ENCODE measurements around the gene H2BK1. TPM values are rescaled to one million over a fixed set of nuclear protein-coding genes. Genes with fewer than 3 reads are reported as not detected.

Gene H2BK1
- total RNA-seq, 2 experiments from 2014 or later: not detected

GRCh38 chr7:151193203-151193978 lies 16.9 kb downstream of the H2BK1 start:
- ChIA-PET POLR2A (no interaction called here), CTCF (no interaction called here)
- Mint-ChIP-seq H3K36me3 (ENCODE audit: low read depth) (no peaks in the 10 kb centered on the region), H3K27me3 (peaks cover 11% of the 10 kb centered on the region), H3K27ac (no peak overlapping the region), H3K4me3 (no peak overlapping the region), H3K4me1 (ENCODE audit: low read depth) (peaks cover 5% of the 10 kb centered on the region), H3K9me3 (no peaks in the 10 kb centered on the region)
- DNase-seq: no peak
- H3K27ac ChIP-seq (ENCODE audit: low read depth in 1 of 2, low read length in 2 of 2): no peak overlapping the region
- no peak for ATAC-seq (ENCODE audit: poor library complexity)
- H3K27me3 ChIP-seq (ENCODE audit: control insufficient read depth in 1 of 2, insufficient read depth in 2 of 2, low read length in 2 of 2): peaks cover 0 to 4% of the 10 kb centered on the region in 2 experiments
- intact Hi-C loops (cut with DNase I, micrococcal nuclease): no loop called here
- no peak overlapping the region for H3K4me3 ChIP-seq (ENCODE audit: low read length)
- no peaks in the 10 kb centered on the region for H3K9me3 ChIP-seq (ENCODE audit: control insufficient read depth in 1 of 2, insufficient read depth in 1 of 2, low read length in 2 of 2)
- no peak for TF ChIP-seq CTCF (IDR thresholded peaks at IDR 0.05)
- H3K4me1 ChIP-seq (ENCODE audit: insufficient read depth, low read length): peaks cover 24% of the 10 kb centered on the region
- no peaks in the 10 kb centered on the region for H3K36me3 ChIP-seq (ENCODE audit: insufficient read depth, low read length)

GRCh38 chr7:151192002-151192539 lies 18.2 kb downstream of the H2BK1 start:
- Mint-ChIP-seq H3K27ac (no peak overlapping the region), H3K4me3 (no peak overlapping the region), H3K4me1 (ENCODE audit: low read depth) (peaks cover 5% of the 10 kb centered on the region), H3K27me3 (peaks cover 11% of the 10 kb centered on the region), H3K36me3 (ENCODE audit: low read depth) (no peaks in the 10 kb centered on the region), H3K9me3 (no peaks in the 10 kb centered on the region)
- ATAC-seq (ENCODE audit: poor library complexity) (no peak), DNase-seq (no peak)
- peaks cover 24% of the 10 kb centered on the region for H3K4me1 ChIP-seq (ENCODE audit: insufficient read depth, low read length)
- POLR2A ChIA-PET: no interaction called here
- CTCF ChIA-PET: no interaction called here
- no peak for TF ChIP-seq CTCF (IDR thresholded peaks at IDR 0.05)
- no peak overlapping the region for H3K27ac ChIP-seq (ENCODE audit: low read depth in 1 of 2, low read length in 2 of 2)
- intact Hi-C loops (cut with DNase I, micrococcal nuclease): no loop called here
- H3K9me3 ChIP-seq (ENCODE audit: control insufficient read depth in 1 of 2, insufficient read depth in 1 of 2, low read length in 2 of 2): no peaks in the 10 kb centered on the region
- no peak overlapping the region for H3K4me3 ChIP-seq (ENCODE audit: low read length)
- no peaks in the 10 kb centered on the region for H3K36me3 ChIP-seq (ENCODE audit: insufficient read depth, low read length)
- peaks cover 0 to 4% of the 10 kb centered on the region in 2 experiments for H3K27me3 ChIP-seq (ENCODE audit: control insufficient read depth in 1 of 2, insufficient read depth in 2 of 2, low read length in 2 of 2)

GRCh38 chr7:151191544-151191943 lies 18.7 kb downstream of the H2BK1 start:
- H3K36me3 Mint-ChIP-seq (ENCODE audit: low read depth): no peaks in the 10 kb centered on the region
- H3K9me3 Mint-ChIP-seq: no peaks in the 10 kb centered on the region
- H3K36me3 ChIP-seq (ENCODE audit: insufficient read depth, low read length): no peaks in the 10 kb centered on the region
- peaks cover 0 to 4% of the 10 kb centered on the region in 2 experiments for H3K27me3 ChIP-seq (ENCODE audit: control insufficient read depth in 1 of 2, insufficient read depth in 2 of 2, low read length in 2 of 2)
- ATAC-seq (ENCODE audit: poor library complexity) (no peak), DNase-seq (no peak)
- intact Hi-C loops (cut with DNase I, micrococcal nuclease): no loop called here
- H3K9me3 ChIP-seq (ENCODE audit: control insufficient read depth in 1 of 2, insufficient read depth in 1 of 2, low read length in 2 of 2): no peaks in the 10 kb centered on the region
- H3K4me3 ChIP-seq (ENCODE audit: low read length): no peak overlapping the region
- peaks cover 11% of the 10 kb centered on the region for H3K27me3 Mint-ChIP-seq
- no peak overlapping the region for H3K4me3 Mint-ChIP-seq
- POLR2A ChIA-PET: no interaction called here
- H3K4me1 ChIP-seq (ENCODE audit: insufficient read depth, low read length): peaks cover 24% of the 10 kb centered on the region
- H3K4me1 Mint-ChIP-seq (ENCODE audit: low read depth): peaks cover 5% of the 10 kb centered on the region
- TF ChIP-seq CTCF (IDR thresholded peaks at IDR 0.05): no peak
- CTCF ChIA-PET: no interaction called here
- H3K27ac Mint-ChIP-seq: no peak overlapping the region
- H3K27ac ChIP-seq (ENCODE audit: low read depth in 1 of 2, low read length in 2 of 2): no peak overlapping the region

Data from CD4-positive, alpha-beta T cell (primary cell).